Activated naive CD4-positive, alpha-beta T cell treated with anti-CD3 and anti-CD28 coated beads for 36 hours (primary cell): ENCODE measurements around the gene FUCA2. TPM values are rescaled to one million over a fixed set of nuclear protein-coding genes. Genes with fewer than 3 reads are reported as not detected.

ENCODE experiments used
- CTCF ChIA-PET: fragments of 350-600 bp; sonication (Branson Sonifier 250); formaldehyde crosslinking; loops from one replicate; lab custom pipeline; 2021; ENCODE audit warnings: antibody characterized with exemption; lab: Charles Lee
- DNase-seq: peaks from one replicate; pipeline ENCODE4 v3.0.0-alpha.2; 2020
- H3K27ac Mint-ChIP-seq: one replicate; pipeline ENCODE4 v1.8.0; 2021; ENCODE audit warnings: mild to moderate bottlenecking, mixed read lengths
- H3K27me3 Mint-ChIP-seq: one replicate; pipeline ENCODE4 v1.8.0; 2021; ENCODE audit warnings: low read depth, mixed read lengths
- H3K36me3 Mint-ChIP-seq: one replicate; pipeline ENCODE4 v1.8.0; 2021; ENCODE audit warnings: low read depth, mixed read lengths
- H3K4me1 Mint-ChIP-seq: one replicate; pipeline ENCODE4 v1.8.0; 2021; ENCODE audit warnings: low read depth, mixed read lengths
- H3K4me3 Mint-ChIP-seq: one replicate; pipeline ENCODE4 v1.8.0; 2021; ENCODE audit warnings: mild to moderate bottlenecking, moderate library complexity, mixed read lengths
- H3K9me3 Mint-ChIP-seq: one replicate; pipeline ENCODE4 v1.8.0; 2021; ENCODE audit warnings: mixed read lengths
- intact Hi-C: fragments of 100-400 bp; cut with micrococcal nuclease; formaldehyde crosslinking; loops from one replicate; pipeline ENCODE4 v1.15.1; 2023
- total RNA-seq, 2 experiments: library from RNA; stranded (reverse); gene quantifications; one replicate each; pipeline ENCODE4 v1.2.3, GENCODE V29; 2021

Gene FUCA2
- total RNA-seq, 2 experiments from 2014 or later: 7.7 to 8.2 TPM

DNA sequence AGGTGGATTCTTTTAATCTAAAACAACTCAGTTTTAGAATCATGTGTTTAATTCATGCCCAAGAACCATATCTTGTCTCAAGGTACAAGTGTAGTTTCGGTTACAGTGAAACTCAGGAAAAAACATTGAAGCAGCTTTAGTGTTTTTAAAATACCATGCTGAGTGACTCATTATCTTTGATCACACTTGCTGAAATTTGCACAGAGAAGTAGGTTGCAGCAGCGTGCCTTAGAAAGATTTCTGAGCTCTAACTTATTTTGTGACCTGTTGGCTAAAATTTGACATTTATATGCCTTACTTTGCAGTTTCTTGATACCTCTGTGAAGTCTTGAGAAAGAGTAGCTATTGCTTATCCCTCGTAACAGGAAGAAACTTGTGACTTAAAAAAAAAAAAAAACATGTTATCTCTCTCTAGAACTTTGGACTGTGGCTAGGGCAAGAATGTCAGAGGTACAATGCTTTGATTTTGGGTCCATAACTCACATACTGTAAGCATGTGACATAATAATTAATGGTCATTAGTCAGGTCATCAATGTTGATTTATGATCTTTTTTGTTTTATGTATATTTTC is 34.5 kb upstream of the FUCA2 start:
- no peak for DNase-seq
- intact Hi-C loops: loop anchor here (1.0 to 10.0 kb wide), 4 partner anchors 9 to 801 kb away; no protein-coding TSS in a partner anchor
- no peaks in the 10 kb centered on the region for H3K36me3 Mint-ChIP-seq
- no peaks in the 10 kb centered on the region for H3K9me3 Mint-ChIP-seq
- peaks cover 56% of the 10 kb centered on the region for H3K4me1 Mint-ChIP-seq
- CTCF ChIA-PET: interaction anchor here (0.7 to 0.8 kb wide), 2 partner anchors 17 to 103 kb away, joined by 3 to 4 read pairs; no protein-coding TSS in a partner anchor
- H3K27me3 Mint-ChIP-seq: no peaks in the 10 kb centered on the region
- H3K4me3 Mint-ChIP-seq: peak overlapping the region; percentile 30
- H3K27ac Mint-ChIP-seq: peak overlapping the region; percentile 65

DNA sequence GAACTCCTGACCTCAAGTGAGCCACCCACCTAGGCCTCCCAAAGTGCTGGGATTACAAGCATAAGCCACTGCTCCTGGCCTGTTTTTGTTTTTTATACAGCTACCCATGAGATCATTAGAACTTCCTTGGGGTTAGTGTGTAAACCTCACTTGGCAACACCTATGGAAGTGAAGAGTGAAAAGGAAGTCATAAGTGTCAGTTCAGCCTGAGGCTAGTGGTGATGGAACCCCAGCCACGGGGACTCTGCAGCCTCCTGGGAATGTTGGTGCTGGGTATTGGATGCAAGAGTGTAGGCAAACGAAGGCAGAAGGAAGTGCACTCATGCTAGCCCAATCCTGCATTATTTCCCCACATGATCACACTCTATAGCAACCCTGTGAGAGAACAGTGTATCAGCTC is 33.6 kb upstream of the FUCA2 start:
- Mint-ChIP-seq H3K27ac (peak overlapping the region; percentile 55), H3K9me3 (no peaks in the 10 kb centered on the region), H3K4me3 (no peak overlapping the region), H3K4me1 (peaks cover 58% of the 10 kb centered on the region), H3K36me3 (no peaks in the 10 kb centered on the region), H3K27me3 (no peaks in the 10 kb centered on the region)
- intact Hi-C loops: loop anchor here (5.0 to 10.0 kb wide), 2 partner anchors 700 to 802 kb away; no protein-coding TSS in a partner anchor
- CTCF ChIA-PET: no interaction called here
- no peak for DNase-seq

DNA sequence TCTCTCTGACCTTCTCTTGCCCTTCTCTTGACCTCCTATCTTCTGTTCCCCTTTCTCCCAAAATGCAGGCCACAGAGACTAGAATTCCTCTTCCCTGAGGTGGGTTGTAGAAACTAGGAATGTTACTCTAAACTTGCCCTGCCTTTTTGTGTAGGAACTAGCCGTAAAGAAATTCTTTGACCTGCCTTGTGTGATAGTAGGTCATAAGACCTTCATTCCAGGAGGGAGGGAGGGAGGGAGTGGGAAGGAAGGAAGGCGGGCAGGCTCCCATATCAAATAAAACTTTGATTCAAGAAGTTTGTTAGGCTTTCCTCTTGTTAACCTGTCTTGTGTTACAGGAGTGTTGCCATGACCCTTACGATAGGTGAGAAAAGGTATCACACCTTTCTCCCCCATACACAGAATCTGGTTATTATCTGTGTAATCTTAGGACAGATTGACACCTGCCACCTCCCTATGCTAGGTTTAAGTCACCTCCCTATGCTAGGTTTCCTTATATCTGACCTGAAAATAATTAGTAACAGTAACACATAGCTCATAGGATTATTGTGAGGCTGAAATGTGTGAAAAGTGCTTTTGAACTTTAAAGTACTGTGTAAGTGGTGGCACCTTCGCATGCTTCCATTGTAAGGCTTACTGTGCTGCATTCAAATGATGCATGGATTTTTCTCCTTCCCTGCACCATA is 32.6 kb upstream of the FUCA2 start:
- Mint-ChIP-seq H3K9me3 (no peaks in the 10 kb centered on the region), H3K36me3 (no peaks in the 10 kb centered on the region), H3K27ac (no peak overlapping the region), H3K4me3 (no peak overlapping the region), H3K27me3 (no peaks in the 10 kb centered on the region), H3K4me1 (peaks cover 59% of the 10 kb centered on the region)
- CTCF ChIA-PET: interaction anchor here (0.6 kb wide), 1 partner anchor 31 kb away, joined by 3 read pairs; no protein-coding TSS in a partner anchor
- no peak for DNase-seq
- intact Hi-C loops: loop anchor here (10.0 kb wide), 1 partner anchor 699 kb away; no protein-coding TSS in a partner anchor

GRCh38 chr6:143543435-143543834 is 31.9 kb upstream of the FUCA2 start:
- H3K27me3 Mint-ChIP-seq: no peaks in the 10 kb centered on the region
- H3K4me3 Mint-ChIP-seq: no peak overlapping the region
- no peak for DNase-seq
- CTCF ChIA-PET: interaction anchor here (1.6 to 2.7 kb wide), 2 partner anchors 30 to 32 kb away, joined by 6 to 7 read pairs; no protein-coding TSS in a partner anchor
- intact Hi-C loops: loop anchor here (10.0 kb wide), 1 partner anchor 699 kb away; no protein-coding TSS in a partner anchor
- H3K4me1 Mint-ChIP-seq: peaks cover 60% of the 10 kb centered on the region
- H3K9me3 Mint-ChIP-seq: no peaks in the 10 kb centered on the region
- no peaks in the 10 kb centered on the region for H3K36me3 Mint-ChIP-seq
- no peak overlapping the region for H3K27ac Mint-ChIP-seq

DNA sequence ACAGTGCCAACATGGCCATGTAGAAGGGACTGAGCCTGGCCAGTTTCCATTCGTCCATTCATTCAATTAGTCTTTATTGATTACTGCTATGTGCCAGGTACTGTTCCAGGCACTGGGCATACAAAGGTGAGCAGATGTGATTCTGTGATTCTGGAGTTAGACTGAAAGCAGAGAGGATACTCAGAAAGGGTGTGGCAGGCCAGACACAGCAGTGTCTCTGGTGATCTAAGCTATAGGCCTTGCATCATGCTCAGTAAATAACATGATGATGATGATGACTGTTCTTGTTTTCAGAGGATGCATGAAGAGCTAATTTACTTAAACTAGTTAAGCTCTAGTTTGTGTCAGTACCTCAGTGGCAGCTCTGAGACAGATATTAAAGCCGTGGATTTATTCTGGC is 31.4 kb upstream of the FUCA2 start:
- Mint-ChIP-seq H3K9me3 (no peaks in the 10 kb centered on the region), H3K4me1 (peaks cover 64% of the 10 kb centered on the region), H3K36me3 (no peaks in the 10 kb centered on the region), H3K27ac (no peak overlapping the region), H3K4me3 (no peak overlapping the region), H3K27me3 (no peaks in the 10 kb centered on the region)
- CTCF ChIA-PET: interaction anchor here (1.6 to 2.7 kb wide), 2 partner anchors 30 to 32 kb away, joined by 6 to 7 read pairs; no protein-coding TSS in a partner anchor
- peak; percentile 13 for DNase-seq
- intact Hi-C loops: loop anchor here (10.0 kb wide), 1 partner anchor 698 kb away; no protein-coding TSS in a partner anchor

DNA sequence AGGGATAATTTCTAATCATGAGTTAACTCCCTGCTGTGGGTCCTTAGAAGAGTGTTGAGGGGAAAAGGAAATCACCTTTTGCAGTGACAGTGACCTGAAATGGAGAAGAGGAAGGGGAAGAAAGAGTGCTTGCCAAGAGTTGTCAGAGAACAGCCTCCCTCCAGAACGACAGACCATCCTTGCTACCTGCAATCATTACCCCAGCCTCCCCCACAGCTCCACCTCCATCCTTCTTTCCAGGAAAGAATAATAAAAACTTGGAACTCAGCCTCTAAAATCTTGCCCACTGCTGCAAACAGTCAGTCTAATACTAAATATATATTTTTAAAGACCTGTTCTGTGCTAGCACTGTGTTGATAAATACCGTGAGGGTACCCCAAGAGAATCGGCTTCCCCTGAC is 28.7 kb upstream of the FUCA2 start:
- Mint-ChIP-seq H3K27ac (no peak overlapping the region), H3K9me3 (no peaks in the 10 kb centered on the region), H3K36me3 (no peaks in the 10 kb centered on the region), H3K4me3 (no peak overlapping the region), H3K27me3 (no peaks in the 10 kb centered on the region), H3K4me1 (peaks cover 57% of the 10 kb centered on the region)
- DNase-seq: no peak
- intact Hi-C loops: loop anchor here (10.0 kb wide), 1 partner anchor 695 kb away; no protein-coding TSS in a partner anchor
- CTCF ChIA-PET: interaction anchor here (0.5 kb wide), 1 partner anchor 86 kb away, joined by 3 read pairs; no protein-coding TSS in a partner anchor

DNA sequence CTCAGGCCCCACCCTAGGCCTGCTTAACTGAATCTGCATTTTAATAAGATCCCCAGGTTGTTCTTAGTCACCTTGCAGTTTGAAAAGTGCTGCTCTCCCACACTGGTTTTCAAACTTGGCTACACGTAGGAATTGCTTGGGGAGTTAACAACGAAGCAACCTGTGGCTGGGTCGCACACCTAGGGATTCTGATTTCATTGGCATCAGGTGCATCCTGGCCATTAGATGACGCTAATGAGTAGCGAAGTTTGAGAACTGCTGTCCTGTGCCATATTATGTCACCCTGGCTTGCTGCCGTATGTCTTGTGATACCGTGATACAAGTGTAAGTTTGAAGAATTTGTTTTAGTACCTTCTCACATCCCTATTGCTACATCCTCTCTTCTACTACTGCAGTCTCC is 28.2 kb upstream of the FUCA2 start:
- DNase-seq: peak; percentile 9
- Mint-ChIP-seq H3K36me3 (no peaks in the 10 kb centered on the region), H3K4me1 (peaks cover 53% of the 10 kb centered on the region), H3K4me3 (no peak overlapping the region), H3K27me3 (no peaks in the 10 kb centered on the region), H3K27ac (no peak overlapping the region), H3K9me3 (no peaks in the 10 kb centered on the region)
- CTCF ChIA-PET: no interaction called here
- intact Hi-C loops: loop anchor here (5.0 to 10.0 kb wide), 3 partner anchors 303 to 695 kb away; partner anchors contain the start of genes LTV1 and STX11

DNA sequence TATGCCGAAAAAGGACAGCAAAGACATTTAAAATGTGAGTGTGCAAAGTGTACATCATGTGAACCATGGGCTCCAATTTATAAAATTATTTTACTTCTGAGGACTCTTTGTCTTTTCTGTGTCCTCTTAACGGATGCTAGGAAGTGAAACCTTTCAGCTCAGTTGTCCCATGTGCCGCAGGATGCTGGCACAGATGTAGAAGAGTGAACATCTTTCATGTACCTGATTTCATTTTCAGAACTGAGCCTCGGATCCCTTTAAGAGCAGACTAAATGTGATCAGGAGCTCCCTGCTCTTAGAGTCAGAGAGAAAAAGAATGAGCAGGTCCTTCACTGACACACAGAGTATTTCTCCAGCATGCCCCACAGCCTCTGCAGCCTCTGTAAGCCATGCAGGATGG is 27.6 kb upstream of the FUCA2 start:
- no peaks in the 10 kb centered on the region for H3K36me3 Mint-ChIP-seq
- peak; percentile 10 for DNase-seq
- H3K27ac Mint-ChIP-seq: no peak overlapping the region
- peak overlapping the region; percentile 76 for H3K4me3 Mint-ChIP-seq
- intact Hi-C loops: loop anchor here (5.0 kb wide), 2 partner anchors 303 to 613 kb away; partner anchors contain the start of genes LTV1 and STX11
- no peaks in the 10 kb centered on the region for H3K9me3 Mint-ChIP-seq
- H3K27me3 Mint-ChIP-seq: no peaks in the 10 kb centered on the region
- CTCF ChIA-PET: interaction anchor here (1.7 to 1.9 kb wide), 2 partner anchors 26 to 36 kb away, joined by 6 to 12 read pairs; no protein-coding TSS in a partner anchor
- peaks cover 49% of the 10 kb centered on the region for H3K4me1 Mint-ChIP-seq

- no peaks in the 10 kb centered on the region for H3K27me3 Mint-ChIP-seq
- intact Hi-C loops: loop anchor here (5.0 kb wide), 2 partner anchors 304 to 614 kb away; partner anchors contain the start of genes LTV1 and STX11
- H3K9me3 Mint-ChIP-seq: no peaks in the 10 kb centered on the region
- DNase-seq: no peak
- no peaks in the 10 kb centered on the region for H3K36me3 Mint-ChIP-seq
- H3K4me1 Mint-ChIP-seq: peaks cover 44% of the 10 kb centered on the region
- CTCF ChIA-PET: interaction anchor here (1.7 to 1.9 kb wide), 2 partner anchors 25 to 37 kb away, joined by 6 to 12 read pairs; no protein-coding TSS in a partner anchor
- peak overlapping the region; percentile 76 for H3K4me3 Mint-ChIP-seq
- H3K27ac Mint-ChIP-seq: peak overlapping the region; percentile 42
Observed at GRCh38 chr6:143538374-143538773, 26.9 kb upstream of the FUCA2 start.

DNA sequence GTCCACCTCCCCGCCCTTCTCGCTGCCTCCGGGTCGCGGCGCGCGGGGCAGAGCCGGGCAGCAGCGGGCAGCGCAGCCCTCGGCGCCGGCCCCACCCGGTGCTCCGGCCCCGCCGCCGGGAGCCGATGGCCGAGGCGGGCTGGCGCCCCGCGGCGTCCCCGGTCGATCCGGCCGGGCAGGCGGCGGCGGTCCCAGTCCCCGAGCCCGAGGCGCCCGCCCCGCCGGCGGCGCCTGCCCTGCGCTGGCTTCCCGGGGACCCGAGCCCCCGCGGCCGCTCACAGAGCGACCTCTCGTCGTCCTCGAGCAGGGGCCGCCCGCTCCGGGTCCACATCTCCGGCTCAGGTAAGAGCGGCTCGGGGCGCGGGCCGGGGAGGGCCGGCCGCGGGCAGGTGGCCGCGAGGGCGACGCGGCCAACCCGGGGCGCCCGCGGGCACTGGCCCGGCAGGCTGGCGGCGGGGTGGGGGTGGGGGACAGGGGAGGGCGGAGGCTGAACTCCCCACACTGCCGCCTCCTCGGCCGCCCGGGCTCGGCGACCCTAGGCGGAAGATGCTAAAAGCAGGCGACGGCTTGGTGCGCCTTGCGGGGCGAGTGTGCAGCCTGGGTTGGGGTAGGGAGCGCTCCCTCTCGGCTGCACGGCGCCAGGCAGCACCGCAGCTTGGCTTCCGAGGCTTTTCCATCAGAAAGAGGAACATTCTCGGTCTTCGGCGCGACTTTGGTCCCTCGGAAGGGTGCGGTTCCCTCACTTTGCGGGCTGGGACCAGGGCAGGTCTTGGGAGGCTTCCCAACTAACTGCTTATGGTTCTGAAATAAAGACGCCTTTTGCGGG is 25.6 kb upstream of the FUCA2 start:
- Mint-ChIP-seq H3K4me3 (peak overlapping the region; percentile 76), H3K4me1 (peaks cover 35% of the 10 kb centered on the region), H3K27ac (peak overlapping the region; percentile 15), H3K36me3 (no peaks in the 10 kb centered on the region), H3K27me3 (no peaks in the 10 kb centered on the region), H3K9me3 (no peaks in the 10 kb centered on the region)
- intact Hi-C loops: loop anchor here (1.0 to 5.0 kb wide), 5 partner anchors 9 to 615 kb away; partner anchors contain the start of genes ADAT2, FUCA2, LTV1 and PEX3
- peak; percentile 71 for DNase-seq
- CTCF ChIA-PET: interaction anchor here (0.7 to 1.9 kb wide), 3 partner anchors 24 to 672 kb away, joined by 4 to 12 read pairs (median 6); no protein-coding TSS in a partner anchor

DNA sequence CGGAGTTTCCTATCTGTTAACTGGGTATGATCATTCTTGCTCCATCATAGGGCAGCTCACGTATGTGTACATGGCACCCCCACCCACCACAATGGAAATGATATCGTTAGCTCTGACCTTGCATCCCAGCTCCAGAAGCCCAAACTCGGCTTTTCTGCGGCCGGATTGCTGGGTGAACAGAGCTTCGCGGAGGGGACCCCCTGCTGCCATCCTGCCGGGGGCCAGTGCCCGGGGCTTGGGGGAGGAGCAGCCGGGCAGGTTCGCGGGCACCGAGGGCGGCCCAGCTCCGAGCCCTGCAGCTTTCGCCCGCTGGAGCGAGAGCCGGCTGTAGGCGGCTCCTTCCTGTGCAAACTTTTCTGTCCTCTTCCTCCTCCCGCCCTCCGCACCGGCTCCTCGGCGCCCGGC is 24.9 kb upstream of the FUCA2 start:
- peak; percentile 52 for DNase-seq
- Mint-ChIP-seq H3K36me3 (no peaks in the 10 kb centered on the region), H3K27me3 (no peaks in the 10 kb centered on the region), H3K4me3 (peak overlapping the region; percentile 62), H3K4me1 (peaks cover 35% of the 10 kb centered on the region), H3K9me3 (no peaks in the 10 kb centered on the region), H3K27ac (no peak overlapping the region)
- intact Hi-C loops: loop anchor here (2.0 to 5.0 kb wide), 3 partner anchors 86 to 616 kb away; partner anchors contain the start of genes ADAT2, LTV1, PEX3 and STX11
- CTCF ChIA-PET: interaction anchor here (0.6 to 1.4 kb wide), 3 partner anchors 26 to 556 kb away, joined by 3 to 4 read pairs (median 4); no protein-coding TSS in a partner anchor
